ENCODE data around the gene SLC35F3. TPM values are rescaled to one million over a fixed set of nuclear protein-coding genes. Genes with fewer than 3 reads are reported as not detected.

Gene SLC35F3
- total and polyA plus RNA-seq, 2 experiments from 2014 or later, result 1.0 to 3.2 TPM

DNA sequence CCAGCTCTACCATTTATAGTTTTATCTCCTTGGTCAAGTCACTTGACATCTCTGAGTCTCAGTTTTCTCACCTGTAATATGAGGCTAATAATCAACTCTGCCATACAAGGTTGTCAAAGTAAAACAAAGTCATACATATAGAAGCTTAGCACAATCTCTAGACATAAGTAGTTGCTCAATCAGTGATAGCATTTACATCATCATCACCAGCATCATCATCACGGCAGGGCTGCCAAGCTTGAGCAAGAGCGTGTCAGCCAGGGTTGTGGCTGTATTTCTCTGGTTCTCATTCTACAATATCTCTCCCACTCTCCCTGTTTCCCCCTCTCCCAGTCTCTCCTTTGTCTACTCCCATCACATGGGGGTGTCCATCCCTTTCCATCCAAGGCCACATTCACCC is 427.0 kb downstream of the SLC35F3 start (continued):
- TF ChIP-seq, protein P1, sequence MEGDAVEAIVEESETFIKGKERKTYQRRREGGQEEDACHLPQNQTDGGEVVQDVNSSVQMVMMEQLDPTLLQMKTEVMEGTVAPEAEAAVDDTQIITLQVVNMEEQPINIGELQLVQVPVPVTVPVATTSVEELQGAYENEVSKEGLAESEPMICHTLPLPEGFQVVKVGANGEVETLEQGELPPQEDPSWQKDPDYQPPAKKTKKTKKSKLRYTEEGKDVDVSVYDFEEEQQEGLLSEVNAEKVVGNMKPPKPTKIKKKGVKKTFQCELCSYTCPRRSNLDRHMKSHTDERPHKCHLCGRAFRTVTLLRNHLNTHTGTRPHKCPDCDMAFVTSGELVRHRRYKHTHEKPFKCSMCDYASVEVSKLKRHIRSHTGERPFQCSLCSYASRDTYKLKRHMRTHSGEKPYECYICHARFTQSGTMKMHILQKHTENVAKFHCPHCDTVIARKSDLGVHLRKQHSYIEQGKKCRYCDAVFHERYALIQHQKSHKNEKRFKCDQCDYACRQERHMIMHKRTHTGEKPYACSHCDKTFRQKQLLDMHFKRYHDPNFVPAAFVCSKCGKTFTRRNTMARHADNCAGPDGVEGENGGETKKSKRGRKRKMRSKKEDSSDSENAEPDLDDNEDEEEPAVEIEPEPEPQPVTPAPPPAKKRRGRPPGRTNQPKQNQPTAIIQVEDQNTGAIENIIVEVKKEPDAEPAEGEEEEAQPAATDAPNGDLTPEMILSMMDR (conservative IDR thresholded peaks at IDR 0.05; ENCODE audit: low read depth in 2 of 2), result no peak
- TF ChIP-seq NANOG (IDR thresholded peaks at IDR 0.05; ENCODE audit: borderline replicate concordance) (no peak), POLR2AphosphoS5 (IDR thresholded peaks at IDR 0.05; ENCODE audit: low read depth) (no peak), ZNF114 (CRISPR knock-in tag; IDR thresholded peaks at IDR 0.05) (no peak), ZNF331 (CRISPR knock-in tag; IDR thresholded peaks at IDR 0.05; ENCODE audit: low read depth) (no peak)
- TF ChIP-seq, protein P2, sequence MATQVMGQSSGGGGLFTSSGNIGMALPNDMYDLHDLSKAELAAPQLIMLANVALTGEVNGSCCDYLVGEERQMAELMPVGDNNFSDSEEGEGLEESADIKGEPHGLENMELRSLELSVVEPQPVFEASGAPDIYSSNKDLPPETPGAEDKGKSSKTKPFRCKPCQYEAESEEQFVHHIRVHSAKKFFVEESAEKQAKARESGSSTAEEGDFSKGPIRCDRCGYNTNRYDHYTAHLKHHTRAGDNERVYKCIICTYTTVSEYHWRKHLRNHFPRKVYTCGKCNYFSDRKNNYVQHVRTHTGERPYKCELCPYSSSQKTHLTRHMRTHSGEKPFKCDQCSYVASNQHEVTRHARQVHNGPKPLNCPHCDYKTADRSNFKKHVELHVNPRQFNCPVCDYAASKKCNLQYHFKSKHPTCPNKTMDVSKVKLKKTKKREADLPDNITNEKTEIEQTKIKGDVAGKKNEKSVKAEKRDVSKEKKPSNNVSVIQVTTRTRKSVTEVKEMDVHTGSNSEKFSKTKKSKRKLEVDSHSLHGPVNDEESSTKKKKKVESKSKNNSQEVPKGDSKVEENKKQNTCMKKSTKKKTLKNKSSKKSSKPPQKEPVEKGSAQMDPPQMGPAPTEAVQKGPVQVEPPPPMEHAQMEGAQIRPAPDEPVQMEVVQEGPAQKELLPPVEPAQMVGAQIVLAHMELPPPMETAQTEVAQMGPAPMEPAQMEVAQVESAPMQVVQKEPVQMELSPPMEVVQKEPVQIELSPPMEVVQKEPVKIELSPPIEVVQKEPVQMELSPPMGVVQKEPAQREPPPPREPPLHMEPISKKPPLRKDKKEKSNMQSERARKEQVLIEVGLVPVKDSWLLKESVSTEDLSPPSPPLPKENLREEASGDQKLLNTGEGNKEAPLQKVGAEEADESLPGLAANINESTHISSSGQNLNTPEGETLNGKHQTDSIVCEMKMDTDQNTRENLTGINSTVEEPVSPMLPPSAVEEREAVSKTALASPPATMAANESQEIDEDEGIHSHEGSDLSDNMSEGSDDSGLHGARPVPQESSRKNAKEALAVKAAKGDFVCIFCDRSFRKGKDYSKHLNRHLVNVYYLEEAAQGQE (IDR thresholded peaks at IDR 0.05; ENCODE audit: unreplicated experiment), result no peak

DNA sequence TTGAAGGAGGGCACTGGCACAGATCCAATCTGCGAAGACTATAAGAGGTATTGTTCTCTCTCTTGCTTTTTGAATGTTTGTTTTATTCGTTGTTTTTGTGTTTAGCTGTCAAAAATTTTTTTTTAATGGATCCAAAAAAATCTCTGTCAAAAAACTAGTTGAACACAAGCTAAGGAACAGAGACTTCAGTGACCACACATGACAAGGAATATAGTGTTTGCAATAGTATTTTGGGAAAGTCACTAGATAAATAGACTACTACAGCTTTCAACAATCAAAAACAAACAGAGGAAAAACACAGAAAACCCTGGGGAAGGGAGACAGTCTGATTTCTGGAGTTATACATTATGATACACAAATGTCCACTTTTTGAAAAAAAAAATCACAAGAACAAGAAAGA is 431.9 kb downstream of the SLC35F3 start:
- ATAC-seq, result no peak
- no peak overlapping the region for H3K27ac Mint-ChIP-seq
- TF ChIP-seq, protein P1 (conservative IDR thresholded peaks at IDR 0.05; ENCODE audit: low read depth in 2 of 2), result no peak
- TF ChIP-seq EZH2 (IDR thresholded peaks at IDR 0.05; ENCODE audit: low read depth, unreplicated experiment), result no peak
- TF ChIP-seq, protein P2 (IDR thresholded peaks at IDR 0.05; ENCODE audit: unreplicated experiment), result no peak
- no peak for TF ChIP-seq CREB1 (CRISPR knock-in tag; IDR thresholded peaks at IDR 0.05; ENCODE audit: low read depth)
- TF ChIP-seq POLR2AphosphoS5 (IDR thresholded peaks at IDR 0.05; ENCODE audit: low read depth), result no peak
- TF ChIP-seq NANOG (IDR thresholded peaks at IDR 0.05; ENCODE audit: borderline replicate concordance), result no peak
- no peak for TF ChIP-seq ZNF114 (CRISPR knock-in tag; IDR thresholded peaks at IDR 0.05)
- no peak for TF ChIP-seq EZH2phosphoT487 (IDR thresholded peaks at IDR 0.05; ENCODE audit: unreplicated experiment)
- no peak for TF ChIP-seq JUNB (IDR thresholded peaks at IDR 0.05; ENCODE audit: unreplicated experiment)
- TF ChIP-seq ZNF331 (CRISPR knock-in tag; IDR thresholded peaks at IDR 0.05; ENCODE audit: low read depth), result no peak

More for the DNA sequence above, 431.9 kb downstream of the SLC35F3 start:
- Mint-ChIP-seq H3K27me3 (ENCODE audit: insufficient read depth, low read depth, poor library complexity) (no peaks in the 10 kb centered on the region), H3K4me1 (peaks cover 7% of the 10 kb centered on the region; the same call in 2 of the 3 replicates), H3K4me3 (no peak overlapping the region), H3K36me3 (ENCODE audit: low read depth) (no peaks in the 10 kb centered on the region), H3K9me3 (peaks cover 51% of the 10 kb centered on the region)
- H2AFZ ChIP-seq, result no peak overlapping the region
- H3K36me3 ChIP-seq (ENCODE audit: insufficient read depth), result no peaks in the 10 kb centered on the region; the same call in 1 of the 2 replicates
- H3K27me3 ChIP-seq (ENCODE audit: insufficient read depth), result no peaks in the 10 kb centered on the region
- no peaks in the 10 kb centered on the region for H3K79me2 ChIP-seq (replicated peaks; ENCODE audit: insufficient read depth)
- H3K4me3 ChIP-seq, result no peak overlapping the region
- no peak for DNase-seq (ENCODE audit: low spot score)
- no peaks in the 10 kb centered on the region for H4K20me1 ChIP-seq (replicated peaks; ENCODE audit: insufficient read depth)
- H3K9me2 ChIP-seq (ENCODE audit: insufficient read depth), result no peaks in the 10 kb centered on the region; the same call in 1 of the 2 replicates
- H3K4me1 ChIP-seq (ENCODE audit: insufficient read depth), result no peaks in the 10 kb centered on the region
- H3K4me2 ChIP-seq, result no peak overlapping the region
- no peaks in the 10 kb centered on the region for H3F3A ChIP-seq (replicated peaks; ENCODE audit: low read depth)
- H3K27ac ChIP-seq (ENCODE audit: low read depth), result no peak overlapping the region
